ENCODE data around the gene ARF3. TPM values are rescaled to one million over a fixed set of nuclear protein-coding genes. Genes with fewer than 3 reads are reported as not detected.

Gene ARF3
- total and polyA plus RNA-seq, 9 of the 15 experiments (the other 6 are each of a cell fraction or from before 2014, with no cell fraction given), result 5.9 to 170 (median 64.4) TPM

GRCh38 chr12:48969160-48969771, 12.0 kb upstream of the ARF3 start:
- no peak overlapping the region for H3K4me2 ChIP-seq (ENCODE audit: insufficient read depth, low read length)
- BruUV-seq (replicated peaks), result no TSS peak
- H4K20me1 ChIP-seq (replicated peaks; ENCODE audit: control insufficient read depth, insufficient read depth, low read length), result no peaks in the 10 kb centered on the region; the same call in 1 of the 2 replicates
- no peaks in the 10 kb centered on the region for H3K79me2 ChIP-seq (ENCODE audit: control insufficient read depth, insufficient read depth, low read length)
- no peak for ATAC-seq
- no peaks in the 10 kb centered on the region for H3K36me3 ChIP-seq (ENCODE audit: control insufficient read depth, insufficient read depth, low read length)
- no peak overlapping the region for H3K27ac ChIP-seq (ENCODE audit: extremely low read depth, low read depth, low read length)
- CTCF ChIA-PET (ENCODE audit: low intra/inter-chr PET ratio), result no interaction called here
- no peak overlapping the region for H2AFZ ChIP-seq (ENCODE audit: low read depth, low read length)
- peaks cover 6 to 52% of the 10 kb centered on the region in 2 experiments; a peak in 4 of 5 replicates for H3K4me1 ChIP-seq (replicated peaks in 1 of 2; ENCODE audit: control insufficient read depth in 2 of 2, insufficient read depth in 2 of 2, low read length in 2 of 2)
- POLR2A ChIA-PET, result interaction anchor here (0.6 kb wide), 1 partner anchor 381 kb away, joined by 3 read pairs; no protein-coding TSS in a partner anchor
- intact Hi-C loops (cut with micrococcal nuclease) (no loop called here), in situ Hi-C loops (cut with MboI) (no loop called here)
- H3K27me3 ChIP-seq (ENCODE audit: control insufficient read depth in 2 of 2, insufficient read depth in 2 of 2, low read length in 2 of 2), result 0 out of 5 replicates have a peak, but pooled peaks cover 0 to 5% of the 10 kb centered on the region in 2 experiments
- H3K4me3 ChIP-seq, result no peak overlapping the region
- DNase-seq (ENCODE audit: extremely low read depth in 1 of 4, low spot score in 3 of 4), result no peak
- H3K9me3 ChIP-seq (replicated peaks; ENCODE audit: control insufficient read depth, insufficient read depth, low read depth, low read length), result no peaks in the 10 kb centered on the region
- TF ChIP-seq HDAC6 (IDR thresholded peaks at IDR 0.05; ENCODE audit: low read depth, low read length), result no peak
- no peak for TF ChIP-seq ZNF592 (IDR thresholded peaks at IDR 0.05)
- FAIRE-seq, result no peak
- H3K9me1 ChIP-seq (ENCODE audit: control insufficient read depth, insufficient read depth, low read length), result no peaks in the 10 kb centered on the region
- 67% methylated on average over 8 of the region's 8 CpGs for WGBS (ENCODE audit: insufficient coverage, low coverage, missing lambda C conversion rate)
- H3K9ac ChIP-seq (ENCODE audit: insufficient read depth in 1 of 2, low read depth in 2 of 2, low read length in 2 of 2), result no peak overlapping the region

Measured in K562 (cell line).